BJ (cell line): Measurements from ENCODE around the gene STX17. TPM values are rescaled to one million over a fixed set of nuclear protein-coding genes. Genes with fewer than 3 reads are reported as not detected.

ENCODE experiments used
- CTCF ChIA-PET: fragments of 350-600 bp; formaldehyde crosslinking; extraction: SDS; loops from one replicate; lab custom pipeline; 2021; ENCODE audit warnings: antibody characterized with exemption, inconsistent platforms; lab: Yijun Ruan, JAX
- POLR2A ChIA-PET: fragments of 300-600 bp; sonication (Branson Sonifier 250); formaldehyde crosslinking; extraction: SDS; loops from one replicate; lab custom pipeline; 2021; ENCODE audit warnings: antibody characterized with exemption; lab: Charles Lee
- DNase-seq: peaks from one replicate; pipeline ENCODE4 v3.0.0-alpha.2; 2011; ENCODE audit warnings: low read depth
- H3K27me3 ChIP-seq: 2 replicates; pipeline ENCODE4 v1.6.0; 2011; ENCODE audit warnings: low read length; ENCODE audit not compliant: control insufficient read depth, insufficient read depth
- H3K36me3 ChIP-seq: 2 replicates; pipeline ENCODE4 v1.5.1; 2011; ENCODE audit warnings: low read length; ENCODE audit not compliant: control insufficient read depth, insufficient read depth
- H3K4me3 ChIP-seq: 2 replicates; pipeline ENCODE4 v1.5.1; 2011; ENCODE audit warnings: low read depth, mild to moderate bottlenecking, control low read depth, low read length
- polyA plus RNA-seq: library from polyadenylated mRNA; depleted of rRNA; stranded (reverse); fragments of >200 nt; gene quantifications from 2 replicates; pipeline ENCODE4 v1.2.3, GENCODE V29; 2011
- TF ChIP-seq, protein P1 (sequence below): IDR thresholded peaks from 2 replicates; pipeline ENCODE4 v1.5.1; 2011; ENCODE audit warnings: low read depth, mild to moderate bottlenecking, control low read depth, inconsistent platforms, low read length, moderate library complexity; ENCODE audit not compliant: insufficient read depth

STX17 gene
- polyA plus RNA-seq, 1 experiment, result 6.9 TPM

DNA sequence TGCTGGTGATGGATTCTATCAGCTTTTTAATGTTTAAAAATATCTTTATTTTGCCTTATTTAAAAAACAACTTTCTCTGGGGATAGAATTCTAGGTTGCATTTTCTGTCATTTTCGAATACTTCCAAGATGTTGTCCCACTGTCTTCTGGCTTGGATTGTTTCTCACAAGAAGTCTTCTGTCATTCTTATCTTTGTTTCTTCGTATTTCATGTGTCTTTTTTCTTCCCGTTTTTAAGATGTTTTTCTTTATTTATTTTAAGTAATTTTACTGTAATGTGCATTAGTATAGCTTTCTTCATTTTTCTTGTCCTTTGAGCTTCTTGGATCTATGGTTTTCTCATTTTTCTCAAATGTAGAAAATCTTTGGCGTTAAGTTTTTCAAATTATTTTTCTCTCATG, 19.1 kb downstream of the STX17 start:
- POLR2A ChIA-PET, result no interaction called here
- no peak overlapping the region for H3K4me3 ChIP-seq
- DNase-seq, result no peak
- H3K36me3 ChIP-seq, result peaks cover 4% of the 10 kb centered on the region
- H3K27me3 ChIP-seq, result no peaks in the 10 kb centered on the region
- CTCF ChIA-PET, result no interaction called here
- TF ChIP-seq, protein P1, sequence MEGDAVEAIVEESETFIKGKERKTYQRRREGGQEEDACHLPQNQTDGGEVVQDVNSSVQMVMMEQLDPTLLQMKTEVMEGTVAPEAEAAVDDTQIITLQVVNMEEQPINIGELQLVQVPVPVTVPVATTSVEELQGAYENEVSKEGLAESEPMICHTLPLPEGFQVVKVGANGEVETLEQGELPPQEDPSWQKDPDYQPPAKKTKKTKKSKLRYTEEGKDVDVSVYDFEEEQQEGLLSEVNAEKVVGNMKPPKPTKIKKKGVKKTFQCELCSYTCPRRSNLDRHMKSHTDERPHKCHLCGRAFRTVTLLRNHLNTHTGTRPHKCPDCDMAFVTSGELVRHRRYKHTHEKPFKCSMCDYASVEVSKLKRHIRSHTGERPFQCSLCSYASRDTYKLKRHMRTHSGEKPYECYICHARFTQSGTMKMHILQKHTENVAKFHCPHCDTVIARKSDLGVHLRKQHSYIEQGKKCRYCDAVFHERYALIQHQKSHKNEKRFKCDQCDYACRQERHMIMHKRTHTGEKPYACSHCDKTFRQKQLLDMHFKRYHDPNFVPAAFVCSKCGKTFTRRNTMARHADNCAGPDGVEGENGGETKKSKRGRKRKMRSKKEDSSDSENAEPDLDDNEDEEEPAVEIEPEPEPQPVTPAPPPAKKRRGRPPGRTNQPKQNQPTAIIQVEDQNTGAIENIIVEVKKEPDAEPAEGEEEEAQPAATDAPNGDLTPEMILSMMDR, result no peak

- ChIA-PET CTCF (no interaction called here), POLR2A (no interaction called here)
- Histone ChIP-seq H3K27me3 (no peaks in the 10 kb centered on the region), H3K36me3 (no peaks in the 10 kb centered on the region), H3K4me3 (no peak overlapping the region)
- TF ChIP-seq, protein P1, result no peak
- DNase-seq, result no peak
Observed at GRCh38 chr9:99929652-99930051, 23.2 kb downstream of the STX17 start.

- no peaks in the 10 kb centered on the region for H3K36me3 ChIP-seq
- no peak overlapping the region for H3K4me3 ChIP-seq
- DNase-seq, result no peak
- ChIA-PET POLR2A (interaction anchor here (0.7 kb wide), 1 partner anchor 354 kb away, joined by 5 read pairs; no protein-coding TSS in a partner anchor), CTCF (interaction anchor here (1.3 to 1.6 kb wide), 3 partner anchors 14 to 16 kb away, joined by 3 to 5 read pairs (median 3); no protein-coding TSS in a partner anchor)
- H3K27me3 ChIP-seq, result no peaks in the 10 kb centered on the region
- TF ChIP-seq, protein P1, result no peak
Observed at GRCh38 chr9:99931155-99931840, 24.8 kb downstream of the STX17 start.

DNA sequence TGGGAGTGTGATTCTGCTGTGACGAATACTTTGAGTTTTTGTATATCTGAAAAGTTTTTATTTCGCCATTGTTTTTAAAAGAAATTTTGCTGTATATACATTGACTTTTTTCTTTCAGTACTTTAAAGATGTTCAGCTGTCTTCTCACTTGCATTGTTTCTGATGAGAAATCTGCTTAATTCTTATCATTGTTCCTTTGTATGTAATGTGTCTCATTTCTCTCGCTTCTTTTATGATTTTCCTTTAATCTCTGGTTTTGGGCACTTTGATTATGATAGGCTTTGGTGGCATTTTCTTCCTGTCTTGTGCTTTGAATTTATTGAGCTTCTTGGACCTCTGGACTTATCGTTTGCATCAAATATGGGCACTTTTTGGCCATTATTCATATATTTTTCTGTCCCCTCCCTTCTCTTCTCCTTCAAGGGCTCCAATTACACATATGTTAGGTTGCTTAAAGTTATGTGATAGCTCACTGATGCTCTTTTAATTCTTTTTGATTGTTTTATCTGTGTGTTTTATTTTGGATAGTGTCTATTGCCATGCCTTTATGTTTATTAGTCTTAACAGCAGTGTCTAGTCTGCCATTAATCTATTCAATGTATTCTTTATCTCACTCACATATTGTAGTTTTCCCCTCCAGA, 30.6 kb downstream of the STX17 start:
- TF ChIP-seq, protein P1, result no peak
- DNase-seq, result no peak
- H3K27me3 ChIP-seq, result no peaks in the 10 kb centered on the region
- H3K4me3 ChIP-seq, result no peak overlapping the region
- ChIA-PET CTCF (no interaction called here), POLR2A (no interaction called here)
- no peaks in the 10 kb centered on the region for H3K36me3 ChIP-seq

DNA sequence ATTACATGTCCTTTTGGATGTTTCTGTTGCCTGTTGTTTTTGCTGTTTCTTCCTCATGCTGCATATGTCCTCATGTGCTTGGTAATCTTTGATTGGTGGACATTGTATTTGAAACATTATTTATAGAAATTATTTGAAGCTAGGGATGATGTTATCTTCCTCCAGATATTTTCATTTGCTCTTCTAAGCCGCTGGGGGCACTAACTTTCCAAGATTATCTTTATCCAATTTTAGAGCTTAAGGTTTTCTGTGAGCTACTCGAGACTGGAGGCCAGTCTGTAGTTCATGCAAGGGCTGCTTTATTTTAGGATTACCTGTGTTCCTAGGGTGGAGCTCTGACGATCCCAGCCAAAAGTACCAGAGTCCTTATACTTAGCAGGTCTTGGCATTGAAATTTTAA, 40.9 kb downstream of the STX17 start:
- Histone ChIP-seq H3K4me3 (no peak overlapping the region), H3K36me3 (no peaks in the 10 kb centered on the region; the same call in 1 of the 2 replicates), H3K27me3 (no peaks in the 10 kb centered on the region)
- TF ChIP-seq, protein P1, result peak; percentile 24; the same call in 1 of the 2 replicates
- POLR2A ChIA-PET, result no interaction called here
- CTCF ChIA-PET, result interaction anchor here (0.6 to 1.5 kb wide), 8 partner anchors 12 to 143 kb away, joined by 3 to 5 read pairs (median 3); no protein-coding TSS in a partner anchor
- DNase-seq, result no peak
